GDM1 (cell line): ENCODE measurements around the gene CPE.

ENCODE experiments used
- DNase-seq: peaks from one replicate; lab custom pipeline; 2025; lab: John Stamatoyannopoulos, UW

Gene CPE

GRCh38 chr4:165364452-165365080, 14.2 kb upstream of the CPE start:
- no peak for DNase-seq

- no peak for DNase-seq
Observed at GRCh38 chr4:165367040-165367439, 11.8 kb upstream of the CPE start.

DNA sequence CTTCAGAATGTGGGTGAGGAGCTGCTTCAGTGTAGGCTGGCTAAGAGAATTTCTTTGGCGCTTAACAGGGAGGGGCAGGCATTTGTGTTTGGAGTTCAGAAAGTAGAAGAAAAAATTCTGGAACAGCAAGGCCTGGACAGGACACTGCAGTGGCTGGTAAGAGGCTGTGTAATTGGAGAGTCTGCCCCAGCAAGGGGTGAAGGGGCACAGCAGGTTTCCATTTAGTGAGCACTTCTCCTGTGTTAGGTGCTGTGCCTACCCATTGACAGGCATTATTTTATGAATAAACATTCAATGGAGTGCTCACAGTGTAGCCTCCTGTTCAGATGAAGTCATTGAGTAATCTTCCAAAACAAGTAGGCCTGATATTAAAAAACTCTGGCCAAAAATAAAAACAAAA, 10.7 kb upstream of the CPE start:
- no peak for DNase-seq

GRCh38 chr4:165368567-165368966, 10.2 kb upstream of the CPE start:
- DNase-seq: no peak

GRCh38 chr4:165369522-165369921, 9.3 kb upstream of the CPE start:
- no peak for DNase-seq

GRCh38 chr4:165370530-165370929, 8.3 kb upstream of the CPE start:
- no peak for DNase-seq

GRCh38 chr4:165375465-165375864, 3.3 kb upstream of the CPE start:
- DNase-seq: no peak

- no peak for DNase-seq
Observed at GRCh38 chr4:165378398-165378744, 437 bp upstream of the CPE start.

DNA sequence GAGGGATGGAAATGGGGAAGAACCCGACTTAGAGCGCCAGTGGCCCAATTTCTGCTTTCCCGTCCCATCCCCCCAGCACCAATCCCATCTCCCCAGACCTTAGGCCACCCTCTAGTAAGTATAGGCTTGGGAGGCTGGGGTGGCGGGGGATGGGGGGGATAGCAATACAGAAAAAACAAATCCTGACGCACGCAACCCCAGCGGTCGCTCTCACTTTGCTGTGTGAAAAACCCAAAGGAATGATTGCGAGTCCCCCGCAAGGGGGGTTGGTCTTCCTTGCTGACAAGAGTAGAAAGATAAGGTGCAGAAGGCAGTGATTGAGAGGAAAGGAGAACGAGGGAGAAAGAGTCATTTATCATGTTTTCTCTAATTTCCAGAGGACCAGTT, 863 bp downstream of the CPE start:
- no peak for DNase-seq

DNA sequence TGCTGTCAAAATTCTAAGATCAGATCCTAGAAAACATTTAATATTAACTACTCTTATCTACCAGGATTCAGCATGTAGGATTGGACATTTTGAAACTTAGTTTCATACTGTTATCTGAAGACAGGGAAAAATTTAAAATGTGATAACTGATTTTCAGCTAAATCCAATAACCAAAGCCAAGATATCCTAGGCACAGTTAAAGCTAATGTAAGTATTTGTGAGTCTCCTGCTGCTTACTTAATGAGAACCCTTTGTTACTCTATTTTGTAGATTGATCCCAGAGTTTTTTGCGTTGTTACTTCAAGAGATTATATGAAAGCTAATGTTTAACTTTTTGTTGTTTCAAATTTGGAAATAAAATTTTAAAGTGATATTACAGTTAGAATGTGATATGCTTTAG, 2.0 kb downstream of the CPE start:
- DNase-seq: no peak

DNA sequence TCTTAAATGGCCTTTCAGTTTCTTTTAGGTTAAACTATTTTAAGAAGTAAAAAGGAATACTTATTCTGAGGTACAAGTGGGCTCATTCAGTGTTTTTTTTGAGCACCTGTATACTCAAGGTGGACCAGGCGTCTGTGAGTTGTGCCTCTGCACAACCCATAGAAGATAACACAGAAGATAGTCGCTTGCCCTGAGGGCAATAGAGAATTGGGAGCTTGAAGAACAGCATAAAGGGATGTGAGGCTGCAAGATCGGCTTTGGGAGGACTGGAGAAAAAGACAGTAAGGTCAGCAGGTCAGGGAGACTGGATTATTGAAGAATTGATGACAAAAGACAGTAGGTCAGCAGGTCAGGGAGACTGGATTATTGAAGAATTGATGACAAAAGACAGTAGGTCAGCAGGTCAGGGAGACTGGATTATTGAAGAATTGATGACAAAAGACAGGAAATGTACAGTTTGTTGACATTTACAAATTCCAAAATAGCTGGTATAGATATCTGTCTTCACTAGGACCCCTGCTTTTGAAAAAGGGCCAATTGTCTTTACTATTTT, 3.1 kb downstream of the CPE start:
- DNase-seq: no peak

- DNase-seq: no peak
Observed at GRCh38 chr4:165382640-165383039, 3.8 kb downstream of the CPE start.

- no peak for DNase-seq
Observed at GRCh38 chr4:165383591-165384073, 4.8 kb downstream of the CPE start.

- DNase-seq: no peak
Observed at GRCh38 chr4:165384186-165384585, 5.4 kb downstream of the CPE start.

DNA sequence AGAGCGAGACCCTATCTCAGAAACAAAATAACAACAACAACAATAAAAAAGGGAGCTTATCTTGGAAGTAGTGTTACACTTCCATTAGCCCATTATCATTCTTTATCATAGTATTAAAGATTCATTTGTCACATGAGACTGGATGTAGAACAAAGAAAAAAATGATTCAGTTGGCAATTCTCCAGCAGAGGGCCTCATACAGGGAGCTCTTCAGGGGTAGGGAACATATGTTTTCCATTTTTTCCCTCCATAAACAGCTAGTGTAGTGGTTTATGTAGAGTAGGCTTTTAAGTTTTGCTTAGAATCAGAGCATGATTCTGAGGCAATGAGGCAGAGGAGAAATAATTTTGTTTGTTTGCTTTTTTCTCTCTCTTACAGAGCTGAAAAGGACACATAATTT, 5.8 kb downstream of the CPE start:
- no peak for DNase-seq

- DNase-seq: no peak
Observed at GRCh38 chr4:165385126-165385525, 6.3 kb downstream of the CPE start.

DNA sequence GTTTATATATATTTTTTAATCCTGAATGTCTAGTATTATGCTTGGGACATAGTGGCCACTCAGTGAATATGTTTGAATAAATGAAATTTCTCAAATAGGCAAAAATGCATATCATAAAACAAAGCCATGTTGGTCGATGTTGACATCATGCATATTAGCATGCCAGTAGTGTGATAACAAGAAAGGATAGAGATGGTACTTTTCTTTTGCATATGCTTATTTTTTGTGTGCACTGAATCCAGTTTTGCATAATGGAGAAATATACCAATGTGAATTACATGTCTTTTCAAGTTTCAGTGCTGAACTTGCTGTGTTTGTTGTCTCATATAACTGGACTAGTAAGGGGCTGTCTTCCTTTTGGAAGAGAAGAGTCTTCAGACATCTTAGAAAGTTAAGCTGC, 7.5 kb downstream of the CPE start:
- DNase-seq: no peak

GRCh38 chr4:165388756-165389155, 9.9 kb downstream of the CPE start:
- DNase-seq: no peak

DNA sequence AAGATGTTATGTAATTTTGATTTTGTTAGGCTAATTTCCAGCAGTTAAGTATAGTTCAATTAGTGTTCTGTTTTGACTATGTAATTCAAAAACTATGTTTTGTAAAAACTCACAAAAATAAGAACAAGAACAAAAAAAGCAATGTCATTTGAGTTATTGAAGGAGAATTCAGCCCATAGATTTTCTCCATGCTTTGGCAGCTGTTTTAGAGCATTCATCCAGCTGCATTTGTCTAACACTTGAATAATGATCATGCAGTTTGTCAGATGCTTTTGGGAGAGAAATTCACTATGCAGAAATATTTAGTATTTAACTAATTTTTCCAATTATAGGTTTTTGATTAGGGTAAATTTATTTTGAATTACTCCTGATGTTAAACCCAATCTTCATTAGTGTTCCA, 14.2 kb downstream of the CPE start:
- no peak for DNase-seq

- DNase-seq: no peak
Observed at GRCh38 chr4:165393704-165394103, 14.9 kb downstream of the CPE start.

DNA sequence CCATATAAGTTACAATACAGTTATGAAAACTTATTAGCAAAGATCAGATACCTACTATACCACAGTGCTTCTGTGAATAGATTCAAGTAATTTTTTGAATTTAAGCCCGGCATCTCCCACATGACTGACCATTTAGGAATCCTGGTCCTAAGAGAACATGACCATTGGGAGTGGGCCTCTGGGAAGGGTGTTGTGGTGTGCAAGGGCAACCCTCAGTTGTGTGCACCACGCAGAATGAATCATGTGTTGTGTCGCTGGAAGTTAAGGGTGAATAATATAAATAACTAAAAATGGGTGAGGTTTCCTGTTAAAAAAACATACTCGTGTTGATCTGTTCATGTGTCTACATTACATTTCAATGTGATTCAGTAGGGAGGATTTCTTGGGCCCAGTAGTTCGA, 15.5 kb downstream of the CPE start:
- DNase-seq: no peak

DNA sequence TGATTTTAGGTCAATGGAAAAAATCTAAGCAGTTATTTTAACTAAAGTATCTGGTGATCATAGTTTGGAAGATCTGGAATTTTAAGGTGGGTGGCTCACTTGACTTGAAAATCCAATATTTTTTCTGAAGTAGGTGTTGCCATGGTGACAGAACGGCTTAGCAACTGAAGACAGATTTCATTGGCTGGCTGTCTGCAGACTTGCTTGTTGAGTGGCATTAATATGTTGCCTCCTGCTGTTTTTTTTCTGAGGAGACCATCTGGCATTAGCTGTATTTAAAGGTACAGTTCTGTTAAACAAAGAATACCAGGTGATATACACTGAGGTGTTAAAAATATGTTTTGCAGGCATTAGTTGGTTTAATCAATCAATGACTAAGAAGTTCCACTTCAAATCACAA, 19.8 kb downstream of the CPE start:
- DNase-seq: no peak

DNA sequence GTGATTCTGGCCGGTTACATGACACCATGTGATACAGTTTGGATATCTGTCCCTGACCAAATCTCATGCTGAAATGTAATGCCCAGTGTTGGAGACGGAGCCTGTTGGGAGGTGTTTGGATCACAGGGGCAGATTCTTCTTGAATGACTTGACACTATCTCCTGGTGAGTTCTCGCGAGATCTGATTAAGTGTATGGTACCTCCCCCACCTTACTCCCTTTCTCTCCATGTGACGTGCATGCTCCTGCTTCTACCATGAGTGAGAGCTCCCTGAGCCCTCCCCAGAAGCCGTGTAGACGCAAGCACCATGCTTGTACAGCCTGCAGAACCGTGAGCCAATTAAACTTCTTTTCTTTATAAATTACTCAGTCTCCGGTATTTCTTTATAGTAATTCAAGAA, 23.6 kb downstream of the CPE start:
- DNase-seq: no peak

DNA sequence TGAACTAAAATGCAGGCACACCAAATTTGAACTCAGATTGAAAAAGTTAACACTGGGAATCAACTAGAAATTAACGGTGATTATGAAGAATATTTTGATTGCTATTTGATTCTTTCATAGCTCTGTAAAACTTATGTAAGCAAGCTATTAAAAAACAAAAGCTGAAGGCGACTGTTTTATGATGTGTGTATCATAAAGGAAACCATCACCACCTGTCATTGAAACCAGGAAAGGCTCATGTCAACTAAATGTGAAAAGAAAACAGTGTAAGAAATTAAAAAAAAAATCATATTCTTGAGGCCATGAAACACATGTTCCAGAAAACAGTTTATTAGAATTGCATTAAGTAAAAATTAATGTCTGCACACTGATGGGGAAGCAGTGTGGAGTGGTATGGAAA, 24.2 kb downstream of the CPE start:
- no peak for DNase-seq
